NCI-H748 (cell line): Measurements from ENCODE around the gene ANP32E.
"Not testable (repeated sequence)": the region's sequence is repeated elsewhere in the genome, so short reads cannot be mapped to it uniquely, and the experiment has no call there.

ENCODE experiments used
- DNase-seq: peaks from one replicate; lab custom pipeline; 2025; ENCODE audit not compliant: unreplicated experiment; lab: John Stamatoyannopoulos, UW

ANP32E gene

GRCh38 chr1:150257624-150258585 lies 22.0 kb upstream of the ANP32E start, which contains the start of gene CA14:
Gene CA14, plus strand, starts transcription at chr1:150257774. Its CDS starts 355 bp downstream, at chr1:150258129.
- DNase-seq = no peak

- DNase-seq = no peak
These were observed 20.8 kb upstream of the ANP32E start for GRCh38 chr1:150256554-150257341.

- no peak for DNase-seq
These were observed 20.3 kb upstream of the ANP32E start for GRCh38 chr1:150256198-150256553.

- no peak for DNase-seq
These were observed 14.0 kb upstream of the ANP32E start for GRCh38 chr1:150249936-150250335.

- no peak for DNase-seq
These were observed 7.1 kb upstream of the ANP32E start for GRCh38 chr1:150243003-150243402.

- no peak for DNase-seq
These were observed 1.8 kb upstream of the ANP32E start for GRCh38 chr1:150237746-150238145.

- not testable (repeated sequence) for DNase-seq
These were observed 1.3 kb upstream of the ANP32E start for GRCh38 chr1:150237176-150237575.

- peak; percentile 74 for DNase-seq
These were observed 745 bp upstream of the ANP32E start for GRCh38 chr1:150236614-150237100.

- peak; percentile 41 for DNase-seq
These were observed 539 bp downstream of the ANP32E start for GRCh38 chr1:150235294-150235851.

- peak; percentile 70 for DNase-seq
These were observed 1.2 kb downstream of the ANP32E start for GRCh38 chr1:150234566-150235293.

GRCh38 chr1:150234309-150234565 lies 1.7 kb downstream of the ANP32E start:
- DNase-seq = no peak

- DNase-seq = peak; percentile 36
These were observed 2.3 kb downstream of the ANP32E start for GRCh38 chr1:150233359-150234308.

- DNase-seq = not testable (repeated sequence)
These were observed 3.0 kb downstream of the ANP32E start for GRCh38 chr1:150232921-150233320.

- DNase-seq = not testable (repeated sequence)
These were observed 7.7 kb downstream of the ANP32E start for GRCh38 chr1:150228246-150228645.

GRCh38 chr1:150227228-150227627 lies 8.7 kb downstream of the ANP32E start:
- no peak for DNase-seq

- no peak for DNase-seq
These were observed 9.4 kb downstream of the ANP32E start for GRCh38 chr1:150226486-150226885.

- no peak for DNase-seq
These were observed 10.4 kb downstream of the ANP32E start for GRCh38 chr1:150225546-150225945.

- DNase-seq = no peak
These were observed 10.9 kb downstream of the ANP32E start for GRCh38 chr1:150224983-150225382.

- DNase-seq = no peak
These were observed 14.4 kb downstream of the ANP32E start for GRCh38 chr1:150221552-150221951.

- DNase-seq = not testable (repeated sequence)
These were observed 20.1 kb downstream of the ANP32E start for GRCh38 chr1:150215855-150216254.
